Embryonic facial prominence (tissue), 1 donor: ENCODE data around the gene CNIH1.
"Not testable (repeated sequence)": the region's sequence is repeated elsewhere in the genome, so short reads cannot be mapped to it uniquely, and the experiment has no call there.

Experiments
- DNase-seq: peaks from one replicate; pipeline ENCODE4 v3.0.0-alpha.2; 2016; ENCODE audit errors: extremely low spot score

The CNIH1 gene

DNA sequence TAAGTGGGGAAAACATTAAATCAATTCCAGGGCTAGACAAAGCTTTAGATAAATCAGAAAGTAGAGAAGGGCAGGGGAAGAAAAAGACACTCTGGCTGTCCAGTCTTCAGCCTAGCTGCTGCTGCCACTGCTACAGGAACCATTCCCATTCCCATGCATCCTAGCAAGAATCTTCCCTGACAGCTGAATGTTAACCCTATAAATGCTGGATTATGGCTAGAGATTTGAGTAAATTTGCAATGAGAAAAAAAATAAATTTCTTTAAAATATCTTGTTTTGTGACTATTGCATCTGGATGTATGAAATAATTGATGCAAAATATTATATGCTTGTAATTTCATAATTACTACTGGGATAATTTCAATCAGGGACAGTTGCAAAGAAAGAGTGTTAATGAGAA lies 59.4 kb downstream of the CNIH1 start:
- DNase-seq = no peak

- DNase-seq = not testable (repeated sequence)
These were observed 60.6 kb downstream of the CNIH1 start for GRCh38 chr14:54380558-54380957.

GRCh38 chr14:54378893-54379292 lies 62.3 kb downstream of the CNIH1 start:
- not testable (repeated sequence) for DNase-seq

DNA sequence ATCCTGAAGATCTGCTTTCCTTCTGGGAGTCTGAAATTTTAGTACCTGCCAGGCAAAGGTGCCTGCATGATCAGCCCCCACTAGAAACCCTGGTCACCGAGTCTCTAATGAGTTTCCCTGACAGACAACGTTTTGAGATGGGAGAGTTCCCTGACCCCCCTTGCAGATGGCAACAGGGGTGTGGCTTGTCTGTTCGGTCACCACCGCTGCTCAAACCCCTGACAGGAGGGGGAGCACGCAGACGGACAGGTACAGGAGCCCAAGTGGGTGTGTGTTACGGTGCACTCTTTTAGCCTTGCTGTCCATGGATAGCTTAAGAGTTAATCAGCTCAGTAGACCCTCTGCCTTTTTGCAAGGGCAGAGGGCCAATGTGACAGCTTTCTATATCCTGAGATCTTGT lies 63.7 kb downstream of the CNIH1 start:
- DNase-seq = no peak

DNA sequence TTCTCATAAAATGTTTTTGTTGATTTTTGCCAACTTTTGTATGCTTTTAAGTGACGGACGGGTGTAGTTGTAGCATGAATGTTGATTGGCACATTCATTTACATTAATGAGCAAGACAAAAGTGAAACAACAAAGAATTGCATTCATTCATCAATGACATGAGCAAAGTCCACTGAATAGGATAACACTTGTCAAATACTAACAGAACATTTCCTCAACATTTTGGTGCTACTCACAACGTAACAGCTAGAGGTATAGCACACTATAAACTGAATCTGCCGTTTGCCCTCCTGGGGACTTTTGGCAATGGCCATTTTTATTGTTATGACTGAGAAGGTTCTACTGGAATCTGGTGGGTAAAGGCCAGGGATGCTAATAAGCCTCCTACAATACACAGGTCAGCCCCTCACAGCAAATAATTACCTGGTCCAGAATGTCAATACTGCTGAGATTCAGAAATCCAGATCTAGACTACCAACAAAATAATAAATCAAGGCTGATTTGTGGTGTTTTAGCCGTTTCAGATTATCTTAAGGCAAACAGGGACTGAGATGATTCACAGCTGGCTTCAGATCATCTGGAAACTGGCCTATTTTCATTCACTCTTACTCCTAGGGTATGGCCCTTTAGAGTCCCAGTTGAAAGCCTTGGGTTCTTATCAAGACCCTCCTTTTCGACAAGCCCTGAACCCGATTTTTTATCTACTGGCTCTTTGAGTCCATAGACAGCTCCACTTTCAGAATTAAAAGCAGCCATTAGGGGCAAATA lies 66.9 kb downstream of the CNIH1 start:
- DNase-seq = no peak
